Sciatic nerve (tissue), 2 donors: ENCODE data around the gene ZNF280B. TPM values are rescaled to one million over a fixed set of nuclear protein-coding genes. Genes with fewer than 3 reads are reported as not detected.
"Not testable (repeated sequence)": the region's sequence is repeated elsewhere in the genome, so short reads cannot be mapped to it uniquely, and the experiment has no call there.

Source experiments
- ATAC-seq: fragments of 200-7000 bp; cut with Tn5 transposase; one replicate; pipeline ENCODE4 v1.9.1; 2020; ENCODE audit warnings: mild to moderate bottlenecking, moderate library complexity
- DNase-seq: peaks from one replicate; pipeline ENCODE4 v3.0.0-alpha.2; 2020; ENCODE audit warnings: low spot score
- intact Hi-C: fragments of 100-400 bp; cut with DNase I; formaldehyde crosslinking; loops from one replicate; pipeline ENCODE4 v1.14.2; 2022
- total RNA-seq: library from RNA; stranded (reverse); fragmentation: NEBNext Ultra II Directional; extraction: Animal tissue kit (Norgen Biotek cat#: 25700); gene quantifications from one replicate; pipeline ENCODE4 v1.2.1, GENCODE V29; 2021
- donor health status: DM: no; HTN: no; CAD: no.
- donor health status: DM: no; HTN: no; CAD: no.

ZNF280B gene
- total RNA-seq, 1 donor from 2014 or later = 0.45 TPM

DNA sequence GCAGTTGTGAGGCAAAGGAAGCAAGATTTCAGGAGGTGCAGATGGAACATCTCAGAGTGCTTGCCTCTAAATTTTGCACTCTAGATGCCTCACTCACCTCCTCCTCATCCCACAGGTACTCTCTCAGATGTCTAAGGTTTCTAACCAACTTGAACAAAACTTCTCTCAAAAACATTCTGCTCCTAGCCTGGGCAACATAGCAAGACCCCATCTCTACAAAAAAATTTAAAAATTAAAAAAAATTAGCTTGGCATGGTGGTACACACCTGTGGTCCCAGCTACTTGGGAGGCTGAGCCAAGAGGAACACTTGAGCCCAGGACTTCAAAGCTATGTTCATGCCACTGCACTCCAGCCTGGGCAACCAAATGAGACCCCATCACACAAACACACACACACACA, 7.3 kb upstream of the ZNF280B start:
- ATAC-seq = no peak
- DNase-seq = no peak
- intact Hi-C loops = no loop called here

- intact Hi-C loops, DNase-seq, ATAC-seq: not testable (repeated sequence)
Observed at GRCh38 chr22:22514431-22514830, 5.9 kb upstream of the ZNF280B start.

DNA sequence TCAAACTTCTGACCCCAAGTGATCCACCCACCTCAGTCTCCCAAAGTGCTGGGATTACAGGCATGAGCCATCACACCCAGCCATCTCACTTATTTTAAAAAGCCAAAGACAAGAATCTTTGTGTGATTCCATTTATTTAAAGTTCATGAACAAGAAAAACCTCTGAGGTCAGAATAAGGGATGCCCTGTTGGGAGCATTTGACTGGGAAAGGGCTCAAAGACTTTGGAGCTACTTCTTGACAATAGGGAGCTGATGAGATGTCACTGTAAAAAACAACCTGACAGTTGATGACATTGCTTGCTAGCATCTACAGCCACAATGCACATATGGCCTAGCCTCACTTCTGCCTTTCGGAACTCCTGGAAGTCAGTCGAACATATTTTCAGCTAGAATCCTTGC, 5.1 kb upstream of the ZNF280B start:
- intact Hi-C loops = no loop called here

DNA sequence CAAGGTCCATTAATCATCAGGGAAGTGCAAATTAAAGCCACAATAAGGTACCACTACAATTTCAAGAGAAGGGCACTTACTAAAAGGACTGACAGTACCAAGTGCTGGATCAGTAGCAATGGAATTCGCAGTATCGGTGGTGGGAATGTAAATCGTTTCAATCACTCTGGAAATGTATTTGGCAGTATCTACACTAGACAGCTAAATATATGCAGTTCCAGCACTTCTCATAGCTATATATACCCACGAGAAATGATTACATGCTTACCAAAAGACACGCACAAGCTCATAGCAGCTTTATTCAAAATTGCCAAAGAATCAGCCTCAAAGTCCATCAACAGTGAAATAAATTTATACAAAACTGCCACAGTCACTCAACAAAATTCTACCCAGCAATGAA, 4.4 kb upstream of the ZNF280B start:
- intact Hi-C loops = no loop called here
- no peak for ATAC-seq
- no peak for DNase-seq

More for the DNA sequence above, 5.1 kb upstream of the ZNF280B start:
- DNase-seq (no peak), ATAC-seq (no peak)

DNA sequence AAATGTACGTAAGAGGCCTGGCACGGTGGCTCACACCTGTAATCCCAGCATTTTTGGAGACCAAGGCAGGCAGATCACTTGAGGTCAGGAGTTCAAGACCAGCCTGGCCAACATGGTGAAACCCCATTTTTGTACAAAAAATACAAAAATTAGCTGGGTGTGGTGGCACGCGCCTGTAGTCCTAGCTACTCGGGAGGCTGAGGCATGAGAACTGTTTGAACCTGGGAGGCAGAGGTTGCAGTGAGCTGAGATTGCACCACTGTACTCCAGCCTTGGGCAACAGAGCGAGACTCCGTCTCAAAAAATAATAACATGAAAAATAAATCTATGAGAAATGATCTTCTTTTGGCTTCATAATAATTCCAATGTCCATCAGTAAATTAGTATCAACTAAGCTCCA, 2.3 kb upstream of the ZNF280B start:
- DNase-seq, intact Hi-C loops, ATAC-seq: not testable (repeated sequence)

- DNase-seq, ATAC-seq, intact Hi-C loops: not testable (repeated sequence)
Observed at GRCh38 chr22:22509912-22510311, 1.4 kb upstream of the ZNF280B start.

- DNase-seq = no peak
- no peak for ATAC-seq
- intact Hi-C loops = no loop called here
Observed at GRCh38 chr22:22507743-22508273, 734 bp downstream of the ZNF280B start.

DNA sequence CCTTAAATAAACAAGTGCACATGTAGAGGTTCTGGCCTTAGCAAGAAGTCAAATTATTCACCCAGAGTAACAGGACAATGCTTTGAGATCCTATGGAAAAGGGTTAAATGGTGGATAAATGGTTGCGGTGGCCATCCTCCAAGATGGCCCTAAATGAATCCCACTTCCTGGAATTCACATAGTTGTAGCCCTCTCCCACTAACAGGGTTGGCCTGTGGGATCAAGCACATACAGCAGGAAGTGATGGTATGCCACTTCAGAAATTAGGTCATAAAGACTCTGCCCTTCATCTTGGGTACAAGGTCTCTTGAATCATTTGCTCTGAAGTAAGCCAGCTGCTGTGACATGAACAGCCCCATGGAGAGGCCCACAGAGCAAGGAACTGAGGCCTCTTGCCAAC, 1.8 kb downstream of the ZNF280B start:
- ATAC-seq = no peak
- DNase-seq = no peak
- intact Hi-C loops = no loop called here

GRCh38 chr22:22498267-22498666, 10.3 kb downstream of the ZNF280B start:
- DNase-seq (no peak), ATAC-seq (no peak)
- intact Hi-C loops = no loop called here

- ATAC-seq, DNase-seq, intact Hi-C loops: not testable (repeated sequence)
Observed at GRCh38 chr22:22491589-22491988, 17.0 kb downstream of the ZNF280B start.

- intact Hi-C loops = no loop called here
- no peak for DNase-seq
- no peak for ATAC-seq
Observed at GRCh38 chr22:22488736-22489135, 19.8 kb downstream of the ZNF280B start.

GRCh38 chr22:22487869-22488597, 20.5 kb downstream of the ZNF280B start:
- ATAC-seq (no peak), DNase-seq (no peak)
- intact Hi-C loops = no loop called here

GRCh38 chr22:22487059-22487458, 21.5 kb downstream of the ZNF280B start:
- intact Hi-C loops = no loop called here
- ATAC-seq = no peak
- no peak for DNase-seq

- DNase-seq (no peak), ATAC-seq (no peak)
- intact Hi-C loops = no loop called here
Observed at GRCh38 chr22:22486132-22486899, 22.2 kb downstream of the ZNF280B start.

- ATAC-seq (no peak), DNase-seq (no peak)
- intact Hi-C loops = no loop called here
Observed at GRCh38 chr22:22485524-22485923, 23.0 kb downstream of the ZNF280B start.

DNA sequence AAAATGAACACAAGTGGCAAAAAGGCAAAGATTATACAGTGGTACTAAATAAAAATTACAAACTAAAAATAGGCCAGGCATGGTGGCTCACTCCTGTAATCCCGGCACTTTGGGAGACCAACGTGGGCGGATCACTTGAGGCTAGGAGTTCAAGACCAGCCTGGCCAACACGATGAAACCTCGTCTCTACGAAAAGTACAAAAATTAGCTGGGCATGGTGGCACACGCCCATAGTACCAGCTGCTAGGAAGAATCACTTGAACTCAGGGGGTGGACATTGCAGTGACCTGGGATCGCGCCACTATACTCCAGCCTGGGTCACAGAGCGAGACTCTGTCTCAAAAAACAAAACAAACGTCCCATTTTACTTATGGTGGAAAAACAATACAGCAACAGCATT, 24.5 kb downstream of the ZNF280B start:
- DNase-seq (no peak), ATAC-seq (no peak)
- intact Hi-C loops = no loop called here

DNA sequence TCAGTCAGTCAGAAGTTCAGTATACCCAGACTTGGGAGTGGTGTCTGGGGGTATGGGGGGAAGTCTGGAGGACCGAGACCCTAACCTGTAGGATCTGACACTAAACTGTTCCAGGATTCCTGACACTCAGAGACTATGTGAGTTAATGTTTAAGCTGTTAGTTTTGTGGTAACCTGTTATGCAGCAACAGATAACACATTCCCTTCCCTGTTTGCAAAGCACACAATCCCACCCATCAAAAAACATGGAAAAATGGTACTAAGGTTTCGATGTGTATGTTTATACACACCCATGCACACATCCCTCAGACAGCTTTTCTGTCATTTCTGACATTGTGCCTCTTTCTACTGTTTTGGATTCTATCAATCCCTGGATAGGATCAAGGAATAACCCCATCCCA, 27.6 kb downstream of the ZNF280B start:
- intact Hi-C loops = no loop called here
- DNase-seq (no peak), ATAC-seq (no peak)

DNA sequence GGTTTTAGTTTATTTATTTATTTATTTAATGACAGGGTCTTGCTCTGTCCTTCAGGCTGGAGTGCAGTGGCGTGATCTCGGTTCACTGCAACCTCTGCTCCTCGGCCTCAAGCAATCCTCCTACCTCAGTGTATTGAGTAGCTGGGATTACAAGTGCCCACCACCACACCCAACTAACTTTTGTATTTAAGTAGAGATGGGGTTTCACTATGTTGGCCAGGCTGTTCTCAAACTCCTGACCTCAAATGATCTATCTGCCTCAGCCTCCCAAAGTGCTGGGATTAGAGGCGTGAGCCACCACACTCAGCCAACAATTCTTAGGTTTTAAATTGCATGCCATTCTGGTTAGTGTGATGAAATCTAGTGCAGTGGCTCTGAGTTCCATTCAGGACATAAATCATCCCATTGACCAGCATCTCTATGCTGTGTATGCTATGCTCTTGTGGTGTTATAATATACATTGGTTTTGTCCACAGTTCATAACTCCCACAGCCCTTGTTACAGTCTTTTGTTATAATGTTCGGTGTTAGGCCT, 28.5 kb downstream of the ZNF280B start:
- DNase-seq (no peak), ATAC-seq (no peak)
- intact Hi-C loops = no loop called here

DNA sequence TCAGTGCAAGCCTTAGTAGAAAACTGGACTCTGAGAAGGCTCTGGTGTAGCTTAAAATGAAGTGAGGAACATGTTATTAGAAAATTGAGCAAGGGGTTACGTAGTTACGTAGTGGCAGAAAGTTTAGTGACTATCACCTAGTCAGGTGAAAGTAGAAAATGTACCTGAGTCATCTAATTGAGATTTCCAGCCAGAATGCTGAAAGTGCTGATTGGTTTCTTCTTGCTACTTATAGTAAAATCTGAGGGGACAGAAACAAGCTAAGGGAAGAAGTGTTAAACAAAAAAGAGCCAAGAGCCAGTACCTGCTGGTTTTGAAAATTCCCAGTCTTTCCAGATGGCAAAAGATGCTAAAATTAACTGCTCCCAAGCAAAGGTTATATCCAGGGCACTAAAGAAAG, 29.4 kb downstream of the ZNF280B start:
- DNase-seq = no peak
- ATAC-seq = no peak
- intact Hi-C loops = no loop called here

DNA sequence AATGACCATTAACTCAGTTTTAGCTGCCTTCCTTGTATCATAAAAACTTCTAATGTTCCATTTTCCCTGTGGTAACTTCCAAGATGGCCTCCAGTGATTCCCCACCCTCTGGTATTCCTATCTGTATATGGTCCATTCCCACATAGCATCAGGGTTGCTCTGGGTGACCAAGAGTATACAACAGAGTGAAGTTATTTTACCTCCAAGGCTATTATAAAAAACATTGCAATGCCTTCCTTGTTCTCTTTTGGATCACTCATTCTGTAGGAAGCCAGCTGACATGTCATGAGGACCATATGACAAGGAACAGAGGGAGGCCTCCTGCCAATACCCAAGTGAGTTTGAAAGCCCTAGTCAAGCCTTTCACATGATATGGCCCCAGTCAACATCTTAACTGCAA, 30.1 kb downstream of the ZNF280B start:
- DNase-seq (no peak), ATAC-seq (no peak)
- intact Hi-C loops = no loop called here
